HepG2 (cell line): ENCODE measurements around the gene TRAP1. TPM values are rescaled to one million over a fixed set of nuclear protein-coding genes. Genes with fewer than 3 reads are reported as not detected.
A peak's percentile ranks its signal among the peaks of the same experiment; 100 is the strongest.

Source experiments
- AKNA ChIP-seq: sonication (generic); formaldehyde crosslinking; IDR thresholded peaks from 2 replicates; pipeline ENCODE4 v1.4.0; 2020; ENCODE audit warnings: missing genetic modification reagents, borderline replicate concordance
- ELF3 ChIP-seq: IDR thresholded peaks from 2 replicates; pipeline ENCODE4 v1.6.1; 2016; ENCODE audit warnings: missing genetic modification reagents, missing compliant biosample characterization
- GLI4 ChIP-seq: sonication (generic); formaldehyde crosslinking; IDR thresholded peaks from 2 replicates; pipeline ENCODE4 v1.5.1; 2020; ENCODE audit warnings: missing genetic modification reagents, mild to moderate bottlenecking, moderate library complexity, borderline replicate concordance
- HNRNPH1 ChIP-seq: fragments of 200-400 bp; formaldehyde crosslinking; optimal IDR thresholded peaks from 2 replicates; pipeline ENCODE3; 2017; ENCODE audit warnings: mild to moderate bottlenecking, low read depth, low read length
- LCORL ChIP-seq, 2 experiments: fragments of 450-650 bp in 1 of 2; sonication (generic) in 1 of 2; formaldehyde crosslinking in 1 of 2; IDR thresholded peaks; 2 replicates each; pipeline versions ENCODE4 v1.5.0 to v1.6.1; 2017 to 2020; ENCODE audit warnings: antibody characterized with exemption in 1 of 2, missing genetic modification reagents in 1 of 2
- NCOA2 ChIP-seq: sonication (generic); formaldehyde crosslinking; IDR thresholded peaks from 2 replicates; pipeline ENCODE4 v1.8.0; 2022; ENCODE audit warnings: inconsistent platforms
- NR2F2 ChIP-seq: IDR thresholded peaks from 2 replicates; pipeline ENCODE4 v1.6.1; 2012; ENCODE audit warnings: low read depth, inconsistent platforms, borderline replicate concordance
- POLR2G ChIP-seq: fragments of 200-400 bp; formaldehyde crosslinking; IDR thresholded peaks from 2 replicates; pipeline ENCODE4 v1.6.1; 2018; ENCODE audit warnings: mild to moderate bottlenecking, low read depth, low read length, moderate library complexity
- SOX5 ChIP-seq: IDR thresholded peaks from 2 replicates; pipeline ENCODE4 v1.6.1; 2016; ENCODE audit warnings: borderline replicate concordance
- STAG1 ChIP-seq: sonication (generic); formaldehyde crosslinking; IDR thresholded peaks from 2 replicates; pipeline ENCODE4 v1.4.0; 2020; ENCODE audit warnings: missing genetic modification reagents
- ZNF501 ChIP-seq: sonication (generic); formaldehyde crosslinking; IDR thresholded peaks from 2 replicates; pipeline ENCODE4 v1.5.1; 2020; ENCODE audit warnings: mild to moderate bottlenecking, moderate library complexity, missing genetic modification reagents
- ZNF672 ChIP-seq: sonication (generic); formaldehyde crosslinking; IDR thresholded peaks from 2 replicates; pipeline ENCODE4 v1.8.1; 2022; ENCODE audit warnings: missing genetic modification reagents
- ZNF792 ChIP-seq: IDR thresholded peaks from 2 replicates; pipeline ENCODE4 v1.6.1; 2016
- polyA plus RNA-seq, 8 experiments: library from polyadenylated mRNA; depleted of rRNA in 3 of 8; stranded (reverse) in 7 of 8; unstranded in 1 of 8; fragments of >200 nt; fragmentation: Illumina TruSeq in 4 of 8; extraction: Trizol in 4 of 8; gene quantifications; 2 replicates each; pipeline versions ENCODE4 v1.2.1 to v1.2.3, GENCODE V29; 2011 to 2016; ENCODE audit warnings: low read depth in 4 of 8, missing spikeins in 1 of 8, mixed read lengths in 1 of 8; ENCODE audit not compliant: insufficient read depth in 1 of 8
- total RNA-seq, 5 experiments: library from RNA; depleted of rRNA; stranded (reverse); fragments of >200 nt; fragmentation: Illumina TruSeq; extraction: Trizol; gene quantifications; 2 replicates each; pipeline ENCODE4 v1.2.3, GENCODE V29; 2016; ENCODE audit warnings: low read depth in 1 of 5
- TF ChIP-seq, protein P1 (sequence below): sonication (generic); formaldehyde crosslinking; IDR thresholded peaks from 2 replicates; pipeline ENCODE4 v1.4.0; 2020; ENCODE audit warnings: missing genetic modification reagents, low read depth, mild to moderate bottlenecking, borderline replicate concordance
- TF ChIP-seq, protein P2 (sequence below): sonication (generic); formaldehyde crosslinking; IDR thresholded peaks from 2 replicates; pipeline ENCODE4 v1.5.0; 2020; ENCODE audit warnings: mild to moderate bottlenecking, missing genetic modification reagents, moderate library complexity
- TF ChIP-seq, protein P3 (sequence below): sonication (generic); formaldehyde crosslinking; IDR thresholded peaks from 2 replicates; pipeline ENCODE4 v1.5.1; 2020; ENCODE audit warnings: mild to moderate bottlenecking, moderate library complexity, missing genetic modification reagents
- TF ChIP-seq, protein P4 (sequence below): IDR thresholded peaks from 2 replicates; pipeline ENCODE4 v1.6.1; 2018; ENCODE audit warnings: missing genetic modification reagents

The TRAP1 gene
- total and polyA plus RNA-seq, 2 of the 13 experiments (the other 11 are each of a cell fraction or from before 2014, with no cell fraction given), result 127 to 240 TPM

DNA sequence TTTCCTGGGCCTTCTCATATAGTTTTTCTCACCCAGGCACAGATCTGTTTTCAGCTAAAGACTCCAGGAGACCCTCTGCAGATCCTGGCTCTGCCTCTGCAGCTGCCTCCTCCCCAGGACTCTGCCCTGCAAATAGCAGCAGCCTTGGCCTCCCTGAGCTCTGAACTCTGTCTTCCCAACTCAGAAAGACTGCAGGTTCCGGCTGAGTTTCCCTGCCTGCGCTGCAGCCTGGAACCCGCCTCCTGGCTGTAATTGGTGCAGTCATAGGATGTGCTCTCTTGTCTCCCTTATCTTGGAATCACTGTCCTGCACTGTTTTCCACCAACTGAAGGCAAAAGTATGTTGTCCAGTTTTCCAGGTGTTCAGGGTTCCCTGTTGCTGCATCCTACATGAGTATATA is 77.1 kb downstream of the TRAP1 start (continued):
- TF ChIP-seq, protein P1, sequence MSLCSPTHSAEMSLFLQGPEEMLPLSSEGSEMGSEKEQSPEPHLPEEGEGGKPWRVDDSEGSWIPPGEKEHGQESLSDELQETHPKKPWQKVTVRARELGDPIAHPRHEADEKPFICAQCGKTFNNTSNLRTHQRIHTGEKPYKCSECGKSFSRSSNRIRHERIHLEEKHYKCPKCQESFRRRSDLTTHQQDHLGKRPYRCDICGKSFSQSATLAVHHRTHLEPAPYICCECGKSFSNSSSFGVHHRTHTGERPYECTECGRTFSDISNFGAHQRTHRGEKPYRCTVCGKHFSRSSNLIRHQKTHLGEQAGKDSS (CRISPR knock-in tag), result peak; percentile 31; the same call in 1 of the 2 replicates
- TF ChIP-seq ZNF672 (CRISPR knock-in tag) (no peak), AKNA (no peak), LCORL (IDR thresholded peaks at IDR 0.05) (no peak), LCORL (CRISPR knock-in tag; IDR thresholded peaks at IDR 0.05) (peak; percentile 59; the same call in 1 of the 2 replicates), STAG1 (CRISPR knock-in tag) (peak; percentile 13), NR2F2 (0 out of 2 replicates have a peak, but pooled peaks have one; percentile 22), ELF3 (CRISPR knock-in tag) (peak; percentile 58; the same call in 1 of the 2 replicates), SOX5 (CRISPR knock-in tag) (peak; percentile 24; the same call in 1 of the 2 replicates), POLR2G (peak; percentile 43; the same call in 1 of the 2 replicates), NCOA2 (CRISPR knock-in tag) (0 out of 2 replicates have a peak, but pooled peaks have one; percentile 10), ZNF792 (0 out of 2 replicates have a peak, but pooled peaks have one; percentile 10), ZNF501 (CRISPR knock-in tag) (peak; percentile 40; the same call in 1 of the 2 replicates), HNRNPH1 (no peak), GLI4 (CRISPR knock-in tag) (no peak)
- TF ChIP-seq, protein P2, sequence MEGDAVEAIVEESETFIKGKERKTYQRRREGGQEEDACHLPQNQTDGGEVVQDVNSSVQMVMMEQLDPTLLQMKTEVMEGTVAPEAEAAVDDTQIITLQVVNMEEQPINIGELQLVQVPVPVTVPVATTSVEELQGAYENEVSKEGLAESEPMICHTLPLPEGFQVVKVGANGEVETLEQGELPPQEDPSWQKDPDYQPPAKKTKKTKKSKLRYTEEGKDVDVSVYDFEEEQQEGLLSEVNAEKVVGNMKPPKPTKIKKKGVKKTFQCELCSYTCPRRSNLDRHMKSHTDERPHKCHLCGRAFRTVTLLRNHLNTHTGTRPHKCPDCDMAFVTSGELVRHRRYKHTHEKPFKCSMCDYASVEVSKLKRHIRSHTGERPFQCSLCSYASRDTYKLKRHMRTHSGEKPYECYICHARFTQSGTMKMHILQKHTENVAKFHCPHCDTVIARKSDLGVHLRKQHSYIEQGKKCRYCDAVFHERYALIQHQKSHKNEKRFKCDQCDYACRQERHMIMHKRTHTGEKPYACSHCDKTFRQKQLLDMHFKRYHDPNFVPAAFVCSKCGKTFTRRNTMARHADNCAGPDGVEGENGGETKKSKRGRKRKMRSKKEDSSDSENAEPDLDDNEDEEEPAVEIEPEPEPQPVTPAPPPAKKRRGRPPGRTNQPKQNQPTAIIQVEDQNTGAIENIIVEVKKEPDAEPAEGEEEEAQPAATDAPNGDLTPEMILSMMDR, result 0 out of 2 replicates have a peak, but pooled peaks have one; percentile 6
- TF ChIP-seq, protein P3, sequence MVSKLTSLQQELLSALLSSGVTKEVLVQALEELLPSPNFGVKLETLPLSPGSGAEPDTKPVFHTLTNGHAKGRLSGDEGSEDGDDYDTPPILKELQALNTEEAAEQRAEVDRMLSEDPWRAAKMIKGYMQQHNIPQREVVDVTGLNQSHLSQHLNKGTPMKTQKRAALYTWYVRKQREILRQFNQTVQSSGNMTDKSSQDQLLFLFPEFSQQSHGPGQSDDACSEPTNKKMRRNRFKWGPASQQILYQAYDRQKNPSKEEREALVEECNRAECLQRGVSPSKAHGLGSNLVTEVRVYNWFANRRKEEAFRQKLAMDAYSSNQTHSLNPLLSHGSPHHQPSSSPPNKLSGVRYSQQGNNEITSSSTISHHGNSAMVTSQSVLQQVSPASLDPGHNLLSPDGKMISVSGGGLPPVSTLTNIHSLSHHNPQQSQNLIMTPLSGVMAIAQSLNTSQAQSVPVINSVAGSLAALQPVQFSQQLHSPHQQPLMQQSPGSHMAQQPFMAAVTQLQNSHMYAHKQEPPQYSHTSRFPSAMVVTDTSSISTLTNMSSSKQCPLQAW (CRISPR knock-in tag), result peak; percentile 51; the same call in 1 of the 2 replicates
- TF ChIP-seq, protein P4, sequence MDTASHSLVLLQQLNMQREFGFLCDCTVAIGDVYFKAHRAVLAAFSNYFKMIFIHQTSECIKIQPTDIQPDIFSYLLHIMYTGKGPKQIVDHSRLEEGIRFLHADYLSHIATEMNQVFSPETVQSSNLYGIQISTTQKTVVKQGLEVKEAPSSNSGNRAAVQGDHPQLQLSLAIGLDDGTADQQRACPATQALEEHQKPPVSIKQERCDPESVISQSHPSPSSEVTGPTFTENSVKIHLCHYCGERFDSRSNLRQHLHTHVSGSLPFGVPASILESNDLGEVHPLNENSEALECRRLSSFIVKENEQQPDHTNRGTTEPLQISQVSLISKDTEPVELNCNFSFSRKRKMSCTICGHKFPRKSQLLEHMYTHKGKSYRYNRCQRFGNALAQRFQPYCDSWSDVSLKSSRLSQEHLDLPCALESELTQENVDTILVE (CRISPR knock-in tag), result 0 out of 2 replicates have a peak, but pooled peaks have one; percentile 17
